CD4-positive, CD25-positive, alpha-beta regulatory T cell (primary cell): ENCODE results near the gene NBEA. TPM values are rescaled to one million over a fixed set of nuclear protein-coding genes. Genes with fewer than 3 reads are reported as not detected.

Source experiments
- ATAC-seq, 2 donors: fragments of 150-1000 bp; cut with Tn5 transposase; one replicate each; pipeline ENCODE4 v1.10.0; 2021; ENCODE audit warnings: low read depth in 2 of 2, moderate number of reproducible peaks in 2 of 2, moderate library complexity in 1 of 2
- DNase-seq, 3 donors: peaks; one replicate each; pipeline versions ENCODE4 v3.0.0 to v3.0.0-alpha.2; 2012 to 2022; ENCODE audit warnings: mixed read lengths in 1 of 3
- H3K27ac ChIP-seq: one replicate; pipeline ENCODE4 v1.7.0; 2013; ENCODE audit warnings: mild to moderate bottlenecking, low read length; ENCODE audit not compliant: insufficient read depth, poor library complexity, severe bottlenecking
- H3K27me3 ChIP-seq: one replicate; pipeline ENCODE4 v1.7.0; 2013; ENCODE audit warnings: low read length; ENCODE audit not compliant: control insufficient read depth, insufficient read depth
- H3K36me3 ChIP-seq: one replicate; pipeline ENCODE4 v1.7.0; 2013; ENCODE audit warnings: mild to moderate bottlenecking, low read length, moderate library complexity; ENCODE audit not compliant: control insufficient read depth, insufficient read depth
- H3K4me1 ChIP-seq: 2 replicates; pipeline ENCODE4 v1.7.0; 2013; ENCODE audit warnings: mild to moderate bottlenecking, low read length; ENCODE audit not compliant: insufficient read depth, control insufficient read depth, poor library complexity, severe bottlenecking
- H3K4me3 ChIP-seq: one replicate; pipeline ENCODE4 v1.7.0; 2013; ENCODE audit warnings: low read depth, mild to moderate bottlenecking, low read length, moderate library complexity
- H3K9me3 ChIP-seq, 2 experiments: 1 replicate in 1 of 2; 2 replicates in 1 of 2; pipeline ENCODE4 v1.7.0; 2013; ENCODE audit warnings: low read length in 2 of 2, mild to moderate bottlenecking in 1 of 2, moderate library complexity in 1 of 2; ENCODE audit not compliant: control insufficient read depth in 2 of 2
- H3K27ac Mint-ChIP-seq, 3 donors: one replicate each; pipeline ENCODE4 v1.8.0; 2020 to 2022; ENCODE audit warnings: mild to moderate bottlenecking in 3 of 3, mixed read lengths in 3 of 3, moderate library complexity in 2 of 3
- H3K27me3 Mint-ChIP-seq: one replicate; pipeline ENCODE4 v1.8.0; 2022; ENCODE audit warnings: mild to moderate bottlenecking, mixed read lengths
- H3K36me3 Mint-ChIP-seq: one replicate; pipeline ENCODE4 v1.8.0; 2020; ENCODE audit warnings: mixed read lengths
- H3K4me1 Mint-ChIP-seq, 4 donors: one replicate each; pipeline ENCODE4 v1.8.0; 2020 to 2022; ENCODE audit warnings: mixed read lengths in 4 of 4, mild to moderate bottlenecking in 1 of 4
- H3K4me3 Mint-ChIP-seq, 4 donors: one replicate each; pipeline ENCODE4 v1.8.0; 2020 to 2022; ENCODE audit warnings: mild to moderate bottlenecking in 4 of 4, mixed read lengths in 4 of 4, moderate library complexity in 3 of 4
- H3K9me3 Mint-ChIP-seq, 7 donors: one replicate each; pipeline ENCODE4 v1.8.0; 2020 to 2022; ENCODE audit warnings: mixed read lengths in 7 of 7, mild to moderate bottlenecking in 3 of 7, moderate library complexity in 2 of 7
- polyA plus RNA-seq, 4 donors: library from polyadenylated mRNA; unstranded; fragments of 300-500 nt; fragmentation: Illumina TruSeq; gene quantifications; one replicate each; pipeline ENCODE4 v1.2.3, GENCODE V29; 2021
- total RNA-seq: library from RNA; stranded (reverse); gene quantifications from one replicate; pipeline ENCODE4 v1.2.3, GENCODE V29; 2022

Gene NBEA
- total and polyA plus RNA-seq, 5 donors from 2014 or later, result 0.02 to 1.1 (median 0.30) TPM

DNA sequence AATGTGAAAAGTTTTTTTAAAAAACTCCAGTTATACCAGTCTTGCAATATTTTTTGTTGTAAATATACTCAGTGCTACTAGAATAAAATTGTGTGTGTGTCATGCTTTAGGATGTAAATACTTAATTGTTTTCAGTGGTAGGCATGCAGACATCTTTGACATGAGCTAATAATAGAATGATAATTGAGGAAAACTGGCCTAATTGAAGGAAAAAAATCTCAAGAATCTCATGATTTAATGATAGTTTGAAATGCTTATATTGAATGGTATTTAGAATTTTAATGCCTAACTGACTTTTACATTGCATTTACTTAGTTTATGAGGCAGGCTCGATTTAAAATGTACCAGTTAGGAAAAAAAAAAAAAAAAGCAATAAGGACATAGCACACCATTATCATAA, 537.6 kb downstream of the NBEA start:
- Mint-ChIP-seq H3K36me3 (no peaks in the 10 kb centered on the region), H3K4me3 (no peak overlapping the region), H3K4me1 (peaks cover 0 to 24% (median 7%) of the 10 kb centered on the region in 4 donors), H3K9me3 (peaks cover 0 to 20% (median 3%) of the 10 kb centered on the region in 7 donors), H3K27me3 (peaks cover 44% of the 10 kb centered on the region), H3K27ac (no peak overlapping the region)
- no peak for DNase-seq
- ATAC-seq, result no peak
- Histone ChIP-seq H3K9me3 (peaks cover 0 to 4% of the 10 kb centered on the region in 2 experiments), H3K27me3 (peaks cover 19% of the 10 kb centered on the region), H3K27ac (no peak overlapping the region), H3K4me1 (no peaks in the 10 kb centered on the region), H3K4me3 (no peak overlapping the region), H3K36me3 (no peaks in the 10 kb centered on the region)

DNA sequence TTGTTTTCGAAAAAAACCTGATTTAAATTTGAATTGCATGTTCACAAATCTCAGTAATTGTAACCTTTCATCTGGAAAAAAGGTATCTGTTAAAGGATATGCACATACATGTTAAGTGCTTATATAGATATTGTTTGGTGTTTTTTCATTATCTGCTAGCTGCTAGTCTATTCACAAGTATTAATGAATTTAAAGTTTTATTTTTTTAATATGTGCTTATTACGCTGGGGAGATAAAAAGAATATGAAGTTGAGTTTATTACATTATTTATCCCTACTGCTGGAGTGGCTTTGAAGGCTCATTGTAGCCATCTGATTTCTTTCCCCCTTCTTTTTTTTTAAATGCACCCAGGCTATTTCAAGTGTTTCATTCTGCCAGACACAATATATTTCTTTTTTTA, 538.3 kb downstream of the NBEA start:
- no peak overlapping the region for H3K4me3 ChIP-seq
- peaks cover 38% of the 10 kb centered on the region for H3K27me3 Mint-ChIP-seq
- DNase-seq, result no peak
- no peak for ATAC-seq
- no peak overlapping the region for H3K27ac ChIP-seq
- H3K4me3 Mint-ChIP-seq, result no peak overlapping the region
- H3K36me3 Mint-ChIP-seq, result no peaks in the 10 kb centered on the region
- H3K27me3 ChIP-seq, result peaks cover 18% of the 10 kb centered on the region
- no peak overlapping the region for H3K27ac Mint-ChIP-seq
- H3K4me1 ChIP-seq, result no peaks in the 10 kb centered on the region
- peaks cover 0 to 23% (median 7%) of the 10 kb centered on the region in 4 donors for H3K4me1 Mint-ChIP-seq
- H3K9me3 Mint-ChIP-seq, result peaks cover 0 to 14% (median 3%) of the 10 kb centered on the region in 7 donors
- H3K9me3 ChIP-seq, result peaks cover 0 to 4% of the 10 kb centered on the region in 2 experiments
- H3K36me3 ChIP-seq, result no peaks in the 10 kb centered on the region

DNA sequence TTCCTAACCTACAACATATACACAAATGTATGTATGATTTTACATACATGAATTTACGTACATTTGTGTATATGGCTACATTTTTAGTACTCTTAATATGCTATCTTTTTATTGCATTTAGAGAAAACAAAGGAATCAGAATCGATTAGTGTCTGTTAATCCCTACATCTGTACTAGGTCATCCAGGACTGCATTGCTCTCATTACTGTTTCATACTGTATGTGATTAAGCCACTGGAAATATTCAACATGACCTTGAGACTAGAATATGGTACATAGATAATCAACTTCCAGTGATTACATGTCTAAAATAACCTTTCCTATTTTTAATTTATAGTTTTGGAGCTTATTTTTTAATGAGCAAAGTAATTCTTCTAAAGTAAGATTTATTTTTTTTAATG, 539.7 kb downstream of the NBEA start:
- peaks cover 0 to 4% of the 10 kb centered on the region in 2 experiments for H3K9me3 ChIP-seq
- H3K27me3 ChIP-seq, result peaks cover 14% of the 10 kb centered on the region
- no peak overlapping the region for H3K4me3 Mint-ChIP-seq
- H3K27ac ChIP-seq, result no peak overlapping the region
- no peaks in the 10 kb centered on the region for H3K36me3 ChIP-seq
- H3K4me1 Mint-ChIP-seq, result peaks cover 0 to 9% (median 0%) of the 10 kb centered on the region in 4 donors
- no peak for DNase-seq
- peaks cover 27% of the 10 kb centered on the region for H3K27me3 Mint-ChIP-seq
- H3K4me1 ChIP-seq, result no peaks in the 10 kb centered on the region
- no peak for ATAC-seq
- H3K27ac Mint-ChIP-seq, result no peak overlapping the region
- no peaks in the 10 kb centered on the region for H3K36me3 Mint-ChIP-seq
- H3K9me3 Mint-ChIP-seq, result peaks cover 0 to 11% (median 0%) of the 10 kb centered on the region in 7 donors
- no peak overlapping the region for H3K4me3 ChIP-seq

DNA sequence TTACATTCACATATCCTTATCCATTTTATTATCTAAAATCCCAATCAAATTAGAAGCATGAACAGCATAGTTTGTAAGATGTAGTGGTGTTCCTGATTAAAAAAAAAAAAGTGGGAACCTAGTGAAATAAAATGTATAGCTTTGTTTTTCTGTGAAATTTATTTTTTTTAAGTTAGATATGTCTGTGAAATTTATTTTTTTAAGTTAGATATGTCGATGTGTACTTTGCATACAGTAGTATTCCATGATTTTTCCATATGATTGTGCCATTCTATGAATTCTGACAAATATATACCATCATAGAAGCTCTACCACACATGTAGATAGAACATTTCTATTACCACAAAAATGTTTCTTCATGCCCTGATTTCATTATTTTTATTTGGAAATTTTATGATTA, 540.5 kb downstream of the NBEA start:
- Histone ChIP-seq H3K9me3 (peaks cover 0 to 4% of the 10 kb centered on the region in 2 experiments), H3K27ac (no peak overlapping the region), H3K27me3 (peaks cover 8% of the 10 kb centered on the region), H3K36me3 (no peaks in the 10 kb centered on the region), H3K4me3 (no peak overlapping the region), H3K4me1 (no peaks in the 10 kb centered on the region)
- DNase-seq (no peak), ATAC-seq (no peak)
- H3K4me3 Mint-ChIP-seq, result no peak overlapping the region
- peaks cover 0 to 3% (median 0%) of the 10 kb centered on the region in 4 donors for H3K4me1 Mint-ChIP-seq
- H3K36me3 Mint-ChIP-seq, result no peaks in the 10 kb centered on the region
- H3K27ac Mint-ChIP-seq, result no peak overlapping the region
- H3K9me3 Mint-ChIP-seq, result peaks cover 0 to 5% (median 0%) of the 10 kb centered on the region in 7 donors
- peaks cover 19% of the 10 kb centered on the region for H3K27me3 Mint-ChIP-seq

DNA sequence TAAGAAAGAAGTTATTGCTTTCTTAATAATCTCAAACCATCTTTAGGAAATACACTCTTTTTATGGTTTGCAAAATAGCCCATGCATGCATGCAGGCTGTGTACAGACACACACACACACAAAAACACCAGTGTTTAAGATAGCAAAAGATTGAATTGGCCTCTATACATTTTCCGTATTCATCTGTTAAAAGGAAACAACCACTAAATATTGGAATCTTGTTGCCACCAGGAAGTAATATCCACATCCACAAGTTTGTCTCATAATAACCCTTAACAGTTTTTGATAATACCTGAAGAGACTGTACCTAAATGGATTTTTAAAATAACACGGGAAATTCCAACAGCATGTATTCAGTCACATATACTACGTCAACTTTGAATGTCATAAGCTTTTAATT, 541.7 kb downstream of the NBEA start:
- Histone ChIP-seq H3K9me3 (peaks cover 0 to 4% of the 10 kb centered on the region in 2 experiments), H3K36me3 (no peaks in the 10 kb centered on the region), H3K4me1 (no peaks in the 10 kb centered on the region), H3K4me3 (no peak overlapping the region), H3K27me3 (peaks cover 4% of the 10 kb centered on the region), H3K27ac (no peak overlapping the region)
- Mint-ChIP-seq H3K36me3 (no peaks in the 10 kb centered on the region), H3K27ac (no peak overlapping the region), H3K9me3 (no peaks in the 10 kb centered on the region), H3K27me3 (peaks cover 7% of the 10 kb centered on the region), H3K4me3 (no peak overlapping the region), H3K4me1 (no peaks in the 10 kb centered on the region)
- ATAC-seq (no peak), DNase-seq (no peak)

DNA sequence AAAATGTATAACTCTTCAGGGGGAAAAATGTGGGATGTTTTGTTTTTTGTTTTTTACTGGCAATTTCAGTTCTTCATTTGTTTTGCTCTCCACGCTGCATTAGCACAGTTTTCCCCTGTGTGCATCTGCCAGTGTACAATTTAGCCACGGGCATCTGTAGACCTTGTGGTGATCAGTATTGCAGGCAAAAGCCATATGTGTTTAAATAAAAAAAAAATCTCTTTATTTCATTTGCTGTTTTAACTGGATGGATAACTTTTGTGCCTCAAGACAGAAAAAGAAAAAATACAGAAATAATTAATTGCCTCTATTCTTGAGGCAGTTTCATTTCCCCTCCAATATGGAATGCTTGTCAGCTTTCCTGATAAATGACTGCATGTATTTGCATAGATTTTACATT, 542.3 kb downstream of the NBEA start:
- H3K4me1 ChIP-seq, result no peaks in the 10 kb centered on the region
- no peak overlapping the region for H3K27ac ChIP-seq
- DNase-seq, result no peak
- peaks cover under 1% of the 10 kb centered on the region for H3K27me3 Mint-ChIP-seq
- H3K9me3 ChIP-seq, result no peaks in the 10 kb centered on the region
- no peaks in the 10 kb centered on the region for H3K36me3 Mint-ChIP-seq
- no peaks in the 10 kb centered on the region for H3K36me3 ChIP-seq
- no peaks in the 10 kb centered on the region for H3K4me1 Mint-ChIP-seq
- H3K27me3 ChIP-seq, result peaks cover 2% of the 10 kb centered on the region
- no peaks in the 10 kb centered on the region for H3K9me3 Mint-ChIP-seq
- H3K27ac Mint-ChIP-seq, result no peak overlapping the region
- no peak for ATAC-seq
- peak overlapping the region in 1 of 4 donors; percentile 21 for H3K4me3 Mint-ChIP-seq
- no peak overlapping the region for H3K4me3 ChIP-seq

DNA sequence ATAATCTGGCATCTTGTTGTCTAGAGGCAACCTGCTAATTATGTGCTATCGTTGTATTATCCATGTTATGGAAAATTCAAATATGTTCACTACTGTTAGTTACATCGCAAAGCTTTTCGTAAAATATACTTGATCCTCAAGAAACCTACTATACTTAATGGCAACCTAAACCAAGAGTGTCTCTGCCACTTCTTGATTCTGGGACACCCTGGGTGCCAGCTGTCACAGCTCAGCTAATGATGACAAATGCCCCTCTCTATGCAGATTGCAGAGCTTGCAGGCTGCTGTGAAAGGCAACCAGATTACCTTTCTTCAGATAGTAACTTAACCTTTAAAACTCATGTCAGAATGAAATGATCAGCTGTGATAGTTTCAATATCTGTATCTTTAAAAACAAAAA, 543.4 kb downstream of the NBEA start:
- Histone ChIP-seq H3K27me3 (no peaks in the 10 kb centered on the region), H3K27ac (no peak overlapping the region), H3K9me3 (no peaks in the 10 kb centered on the region), H3K4me3 (no peak overlapping the region), H3K36me3 (no peaks in the 10 kb centered on the region), H3K4me1 (no peaks in the 10 kb centered on the region)
- H3K4me1 Mint-ChIP-seq, result no peaks in the 10 kb centered on the region
- peaks cover 0 to 3% (median 0%) of the 10 kb centered on the region in 7 donors for H3K9me3 Mint-ChIP-seq
- peak overlapping the region in 1 of 4 donors; percentile 27 for H3K4me3 Mint-ChIP-seq
- no peaks in the 10 kb centered on the region for H3K36me3 Mint-ChIP-seq
- no peak for DNase-seq
- ATAC-seq, result no peak
- H3K27ac Mint-ChIP-seq, result no peak overlapping the region
- H3K27me3 Mint-ChIP-seq, result no peaks in the 10 kb centered on the region

DNA sequence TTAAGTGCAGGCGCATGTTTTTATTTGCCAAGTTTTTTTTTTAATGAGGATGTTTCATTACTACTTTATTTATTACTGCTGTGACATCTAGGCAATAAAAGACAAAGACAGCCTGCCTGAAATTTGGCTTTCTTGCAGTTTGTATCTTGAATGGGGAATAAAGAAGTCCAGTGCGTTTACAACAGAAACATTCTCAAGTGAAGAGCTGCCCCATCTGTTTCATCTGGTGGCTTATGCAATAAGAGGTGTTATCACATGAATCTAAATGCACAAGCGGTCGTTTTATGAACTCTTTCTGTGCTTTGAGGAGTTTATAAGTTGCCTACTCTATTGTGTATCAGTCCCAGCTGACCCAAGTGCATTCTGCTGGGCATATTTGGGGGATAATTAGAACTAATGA, 547.0 kb downstream of the NBEA start:
- no peaks in the 10 kb centered on the region for H3K9me3 ChIP-seq
- peaks cover 0 to 11% (median 3%) of the 10 kb centered on the region in 7 donors for H3K9me3 Mint-ChIP-seq
- ATAC-seq, result no peak

More for the DNA sequence above, 547.0 kb downstream of the NBEA start:
- H3K27ac ChIP-seq, result no peak overlapping the region
- H3K4me3 Mint-ChIP-seq, result no peak overlapping the region
- no peak overlapping the region for H3K27ac Mint-ChIP-seq
- H3K4me3 ChIP-seq, result no peak overlapping the region
- no peaks in the 10 kb centered on the region for H3K4me1 Mint-ChIP-seq
- H3K36me3 ChIP-seq, result no peaks in the 10 kb centered on the region
- H3K4me1 ChIP-seq, result no peaks in the 10 kb centered on the region
- H3K27me3 Mint-ChIP-seq, result no peaks in the 10 kb centered on the region
- DNase-seq, result no peak
- no peaks in the 10 kb centered on the region for H3K27me3 ChIP-seq
- no peaks in the 10 kb centered on the region for H3K36me3 Mint-ChIP-seq
